H1 (cell line): Measurements from ENCODE around the gene SEC61B. TPM values are rescaled to one million over a fixed set of nuclear protein-coding genes. Genes with fewer than 3 reads are reported as not detected.

Source experiments
- CTCF ChIA-PET: fragments of 300-600 bp; sonication (Branson Sonifier 250); formaldehyde crosslinking; loops from one replicate; lab custom pipeline; 2021; ENCODE audit not compliant: partially characterized antibody; lab: Charles Lee
- POLR2A ChIA-PET: fragments of 300-600 bp; sonication (Branson Sonifier 250); formaldehyde crosslinking; loops from one replicate; lab custom pipeline; 2021; ENCODE audit warnings: inconsistent platforms; ENCODE audit not compliant: partially characterized antibody; lab: Charles Lee
- DNase-seq, 2 experiments: peaks; one replicate each; pipeline versions ENCODE4 v3.0.0 to v3.0.0-alpha.2; 2010 to 2022; ENCODE audit warnings: low spot score in 2 of 2, low read depth in 1 of 2, mixed read lengths in 1 of 2
- FAIRE-seq: peaks from 2 replicates; lab custom pipeline; 2011; peaks lifted over from hg19 to GRCh38; lab: Jason Lieb, UNC
- H2AFZ ChIP-seq: 2 replicates; pipeline ENCODE4 v1.8.1; 2012; ENCODE audit warnings: low read length, inconsistent platforms
- H2AK5ac ChIP-seq: 2 replicates; pipeline ENCODE4 v1.6.1; 2013; ENCODE audit warnings: low read depth, low read length
- H2BK120ac ChIP-seq: replicated peaks from 2 replicates; pipeline ENCODE3; 2013; ENCODE audit warnings: low read depth, low read length, inconsistent platforms
- H2BK12ac ChIP-seq: 2 replicates; pipeline ENCODE4 v1.6.1; 2013; ENCODE audit warnings: low read depth, low read length
- H2BK15ac ChIP-seq: 2 replicates; pipeline ENCODE4 v1.6.1; 2013; ENCODE audit warnings: low read length
- H2BK20ac ChIP-seq: 2 replicates; pipeline ENCODE4 v1.6.1; 2013; ENCODE audit warnings: low read length
- H2BK5ac ChIP-seq: 2 replicates; pipeline ENCODE4 v1.6.1; 2013; ENCODE audit warnings: low read depth, low read length
- H3K14ac ChIP-seq: 2 replicates; pipeline ENCODE4 v1.6.1; 2013; ENCODE audit warnings: inconsistent platforms; ENCODE audit not compliant: insufficient read length
- H3K18ac ChIP-seq: 2 replicates; pipeline ENCODE4 v1.6.1; 2013; ENCODE audit warnings: low read length; ENCODE audit errors: extremely low read depth
- H3K23ac ChIP-seq: 2 replicates; pipeline ENCODE4 v1.6.1; 2013; ENCODE audit warnings: inconsistent platforms; ENCODE audit not compliant: insufficient read length
- H3K23me2 ChIP-seq: 2 replicates; pipeline ENCODE4 v1.6.1; 2013; ENCODE audit warnings: low read depth, low read length
- H3K27ac ChIP-seq: 2 replicates; pipeline ENCODE4 v1.6.1; 2011; ENCODE audit warnings: low read depth, low read length, inconsistent platforms
- H3K27me3 ChIP-seq, 4 experiments: replicated peaks in 1 of 4; 1 replicate in 1 of 4; 2 replicates in 3 of 4; pipeline versions ENCODE4 v1.6.1 to v1.8.1; 2011 to 2013; ENCODE audit warnings: low read length in 3 of 4, mild to moderate bottlenecking in 3 of 4, inconsistent platforms in 2 of 4, mixed read lengths in 2 of 4, moderate library complexity in 1 of 4; ENCODE audit not compliant: control insufficient read depth in 3 of 4, insufficient read depth in 3 of 4; ENCODE audit errors: extremely low read depth in 1 of 4
- H3K36me3 ChIP-seq, 4 experiments: 2 replicates each; pipeline versions ENCODE4 v1.6.1 to v1.8.1; 2011 to 2013; ENCODE audit warnings: mild to moderate bottlenecking in 4 of 4, low read length in 3 of 4, moderate library complexity in 2 of 4, control low read depth in 1 of 4, inconsistent platforms in 1 of 4; ENCODE audit not compliant: insufficient read depth in 4 of 4, control insufficient read depth in 2 of 4
- H3K4ac ChIP-seq: replicated peaks from 2 replicates; pipeline ENCODE3; 2013; ENCODE audit warnings: low read length, low read depth, mixed read lengths, inconsistent platforms; ENCODE audit not compliant: insufficient read length
- H3K4me1 ChIP-seq, 4 experiments: replicated peaks in 1 of 4; 1 replicate in 1 of 4; 2 replicates in 3 of 4; pipeline versions ENCODE4 v1.6.1 to v1.8.1; 2011 to 2013; ENCODE audit warnings: low read length in 3 of 4, inconsistent platforms in 2 of 4, mixed read lengths in 1 of 4; ENCODE audit not compliant: insufficient read depth in 4 of 4, control insufficient read depth in 3 of 4
- H3K4me2 ChIP-seq, 2 experiments: 2 replicates each; pipeline versions ENCODE4 v1.6.1 to v1.8.1; 2011 to 2013; ENCODE audit warnings: low read depth in 2 of 2, low read length in 2 of 2, control low read depth in 1 of 2, inconsistent platforms in 1 of 2, mild to moderate bottlenecking in 1 of 2; ENCODE audit not compliant: insufficient read depth in 1 of 2
- H3K4me3 ChIP-seq, 4 experiments: fragments of 200-600, 300-600 bp in 1 of 4; sonication (generic), shearing (Covaris generic), sonication (Bioruptor Twin) in 1 of 4; 2 replicates each; pipeline versions ENCODE4 v1.5.1 to v1.8.1; 2011 to 2016; ENCODE audit warnings: low read length in 4 of 4, low read depth in 3 of 4, control low read depth in 2 of 4, inconsistent platforms in 2 of 4, mild to moderate bottlenecking in 2 of 4, mixed read lengths in 1 of 4, moderate library complexity in 1 of 4; ENCODE audit not compliant: insufficient read depth in 2 of 4; ENCODE audit errors: extremely low read depth in 1 of 4
- H3K56ac ChIP-seq: replicated peaks from 2 replicates; pipeline ENCODE3; 2013; ENCODE audit warnings: low read depth, mild to moderate bottlenecking, mixed read lengths, low read length, inconsistent platforms; ENCODE audit not compliant: insufficient read length
- H3K79me1 ChIP-seq: 2 replicates; pipeline ENCODE4 v1.6.1; 2013; ENCODE audit warnings: low read depth, low read length, control low read depth
- H3K79me2 ChIP-seq, 2 experiments: 2 replicates each; pipeline versions ENCODE4 v1.6.1 to v1.8.1; 2012 to 2013; ENCODE audit warnings: low read length in 2 of 2, mild to moderate bottlenecking in 2 of 2, inconsistent platforms in 1 of 2; ENCODE audit not compliant: insufficient read depth in 2 of 2, control insufficient read depth in 1 of 2
- H3K9ac ChIP-seq, 4 experiments: replicated peaks in 1 of 4; 1 replicate in 1 of 4; 2 replicates in 3 of 4; pipeline versions ENCODE4 v1.6.1 to v1.8.1; 2011 to 2013; ENCODE audit warnings: low read depth in 3 of 4, low read length in 3 of 4, control low read depth in 2 of 4, mild to moderate bottlenecking in 2 of 4, moderate library complexity in 2 of 4, inconsistent platforms in 1 of 4; ENCODE audit errors: extremely low read depth in 1 of 4
- H3K9me3 ChIP-seq, 2 experiments: 2 replicates each; pipeline versions ENCODE4 v1.6.1 to v1.8.1; 2012 to 2013; ENCODE audit warnings: mild to moderate bottlenecking in 2 of 2, moderate library complexity in 2 of 2, control low read depth in 1 of 2, inconsistent platforms in 1 of 2, low read depth in 1 of 2, low read length in 1 of 2, mixed read lengths in 1 of 2; ENCODE audit not compliant: insufficient read depth in 2 of 2
- H4K20me1 ChIP-seq, 2 experiments: replicated peaks in 1 of 2; 2 replicates each; pipeline versions ENCODE3 to v1.8.1; 2011 to 2013; ENCODE audit warnings: inconsistent platforms in 2 of 2, low read length in 2 of 2, mild to moderate bottlenecking in 1 of 2; ENCODE audit not compliant: insufficient read depth in 2 of 2, control insufficient read depth in 1 of 2
- H4K5ac ChIP-seq: 2 replicates; pipeline ENCODE4 v1.6.1; 2013; ENCODE audit warnings: low read length, low read depth, mixed read lengths, inconsistent platforms; ENCODE audit not compliant: insufficient read length
- H4K8ac ChIP-seq: 2 replicates; pipeline ENCODE4 v1.8.0; 2013; ENCODE audit warnings: mild to moderate bottlenecking, moderate library complexity, low read length, inconsistent platforms; ENCODE audit not compliant: insufficient read depth; ENCODE audit errors: extremely low read depth
- H4K91ac ChIP-seq: replicated peaks from 2 replicates; pipeline ENCODE3; 2013; ENCODE audit warnings: low read length, mixed read lengths, inconsistent platforms; ENCODE audit not compliant: insufficient read length
- FOSL1 ChIP-seq: IDR thresholded peaks from 2 replicates; pipeline ENCODE4 v1.6.1; 2011; ENCODE audit warnings: mild to moderate bottlenecking, low read depth, low read length, moderate library complexity; ENCODE audit not compliant: insufficient read depth
- NANOG ChIP-seq: IDR thresholded peaks from 2 replicates; pipeline ENCODE4 v1.6.1; 2011; ENCODE audit warnings: low read length, low read depth, mild to moderate bottlenecking, inconsistent platforms; ENCODE audit not compliant: insufficient read depth, poor library complexity, severe bottlenecking
- SRF ChIP-seq: IDR thresholded peaks from 2 replicates; pipeline ENCODE4 v1.6.1; 2011; ENCODE audit warnings: mild to moderate bottlenecking, low read depth, low read length, moderate library complexity
- ZNF274 ChIP-seq: IDR thresholded peaks from 2 replicates; pipeline ENCODE4 v1.7.0; 2012; ENCODE audit warnings: low read length, borderline replicate concordance; ENCODE audit errors: extremely low read depth
- WGBS, 2 experiments: shearing (Covaris generic) in 1 of 2; methylation state at CpG; one replicate each; pipeline versions ENCODE4 v1.1.6 to v1.1.7; 2013 to 2015; ENCODE audit warnings: low lambda C conversion rate in 2 of 2, mixed read lengths in 2 of 2, inconsistent platforms in 1 of 2, low coverage in 1 of 2, missing lambda C conversion rate in 1 of 2; ENCODE audit not compliant: insufficient replicate concordance in 2 of 2, insufficient coverage in 1 of 2, insufficient read length in 1 of 2; ENCODE audit errors: extremely low coverage in 1 of 2, missing lambda C conversion rate in 1 of 2; 5-methylcytosine and 5-hydroxymethylcytosine counted together
- polyA plus RNA-seq, 7 experiments: library from polyadenylated mRNA; depleted of rRNA in 3 of 7; stranded (reverse) in 5 of 7; unstranded in 2 of 7; fragments of >200 nt in 5 of 7; fragments of 200-250 nt in 2 of 7; gene quantifications; 1 replicate in 5 of 7; 2 replicates in 1 of 7; 4 replicates in 1 of 7; pipeline versions ENCODE4 v1.2.1 to v1.2.3, GENCODE V29; 2011 to 2013; ENCODE audit warnings: missing spikeins in 2 of 7, mixed read lengths in 2 of 7
- total RNA-seq: library from RNA; stranded (reverse); fragmentation: NEBNext Ultra II Directional; extraction: Animal tissue kit (Norgen Biotek cat#: 25700); gene quantifications from 2 replicates; pipeline ENCODE4 v1.2.1, GENCODE V29; 2021

Gene SEC61B
- total and polyA plus RNA-seq, 2 of the 8 experiments (the other 6 are each of a cell fraction or from before 2014, with no cell fraction given): 155 to 379 TPM

DNA sequence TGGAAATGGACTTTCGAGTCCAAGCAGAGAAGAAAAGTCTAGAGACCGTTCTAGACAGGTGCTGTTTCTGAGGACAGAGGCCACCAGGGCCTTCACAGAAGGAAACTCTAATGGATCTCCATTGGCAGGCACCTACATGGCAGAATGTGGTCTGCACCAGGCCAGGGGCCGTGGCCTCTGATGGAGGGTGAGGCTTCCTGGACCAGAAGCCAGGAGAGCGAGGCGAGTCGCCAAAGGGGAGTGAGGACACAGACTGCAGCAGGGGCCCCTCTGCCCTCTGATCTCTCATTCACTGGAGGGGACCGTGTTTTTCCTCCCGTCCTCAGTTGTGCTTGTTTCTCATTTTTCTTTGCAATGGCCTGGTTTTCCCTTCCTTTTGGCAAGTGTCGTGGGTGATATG is 41.4 kb upstream of the SEC61B start:
- H3K27me3 ChIP-seq: no peaks in the 10 kb centered on the region
- no peak overlapping the region for H4K8ac ChIP-seq
- H3K4me1 ChIP-seq: peaks cover 0 to 4% (median 1%) of the 10 kb centered on the region in 4 experiments; a peak in 2 of 7 replicates
- 91% methylated on average over 9 of the region's 9 CpGs; no CpG with 5 or more reads in 1 of the 2 experiments for WGBS, 2 experiments
- no peak overlapping the region for H3K18ac ChIP-seq
- ChIA-PET CTCF (interaction anchor here (1.2 kb wide), 1 partner anchor 60 kb away, joined by 5 read pairs; no protein-coding TSS in a partner anchor), POLR2A (no interaction called here)
- H3K23me2 ChIP-seq: no peaks in the 10 kb centered on the region
- H3K79me2 ChIP-seq: no peaks in the 10 kb centered on the region
- H3K9ac ChIP-seq: no peak overlapping the region
- no peak overlapping the region for H2BK20ac ChIP-seq
- H3K79me1 ChIP-seq: no peaks in the 10 kb centered on the region
- no peaks in the 10 kb centered on the region for H3K9me3 ChIP-seq
- H3K56ac ChIP-seq: no peak overlapping the region
- H3K27ac ChIP-seq: no peak overlapping the region
- no peak overlapping the region for H3K4ac ChIP-seq
- no peak overlapping the region for H2BK120ac ChIP-seq
- no peaks in the 10 kb centered on the region for H3K36me3 ChIP-seq
- no peak overlapping the region for H2BK12ac ChIP-seq
- H4K5ac ChIP-seq: no peak overlapping the region
- DNase-seq (no peak), FAIRE-seq (no peak)
- H2AK5ac ChIP-seq: no peak overlapping the region
- H2BK15ac ChIP-seq: no peak overlapping the region
- no peak overlapping the region for H4K91ac ChIP-seq
- H2BK5ac ChIP-seq: no peak overlapping the region
- H3K14ac ChIP-seq: no peak overlapping the region
- no peak overlapping the region for H2AFZ ChIP-seq
- H3K4me3 ChIP-seq: no peak overlapping the region
- no peaks in the 10 kb centered on the region for H4K20me1 ChIP-seq
- TF ChIP-seq NANOG (no peak), SRF (no peak), ZNF274 (no peak), FOSL1 (no peak)
- no peak overlapping the region for H3K23ac ChIP-seq
- no peak overlapping the region for H3K4me2 ChIP-seq
